ENCODE measurements around the gene SLC27A5.

DNA sequence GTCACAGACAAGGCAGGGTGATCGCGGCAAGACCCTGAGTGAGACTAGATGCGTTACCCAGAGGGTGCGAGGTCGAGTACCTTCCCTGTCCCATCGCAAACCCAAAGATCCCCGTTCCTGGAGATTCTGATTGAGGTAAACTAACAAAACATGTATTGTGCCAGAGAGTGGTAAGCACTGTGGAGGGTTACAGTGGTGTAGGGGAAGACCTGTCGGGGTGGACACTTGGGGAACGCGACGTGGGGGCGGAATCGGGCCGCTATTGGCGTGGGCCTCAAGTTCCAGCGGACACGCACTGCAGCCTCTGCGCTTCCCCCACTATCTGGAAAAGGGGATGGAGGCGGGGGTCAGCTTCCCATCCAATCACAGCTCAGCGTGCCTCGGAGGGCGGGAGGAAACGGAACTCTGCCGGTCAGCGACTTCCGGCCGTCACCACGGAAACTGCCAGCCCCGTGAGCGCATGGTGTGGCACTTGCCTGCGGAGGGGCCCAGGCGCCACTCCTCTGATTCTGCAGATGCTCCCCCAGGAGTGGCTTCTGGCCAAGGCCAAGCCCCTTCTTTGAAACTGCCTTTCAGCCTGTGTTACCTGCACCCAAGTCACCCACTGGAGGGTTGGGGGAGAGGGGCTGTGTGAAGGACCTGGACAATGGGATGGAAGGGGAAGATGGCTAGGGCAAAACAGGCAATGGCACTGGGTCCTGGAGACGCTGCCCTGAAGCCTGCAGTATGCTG lies 47.6 kb upstream of the SLC27A5 start:
- TF ChIP-seq POLR2A (IDR thresholded peaks at IDR 0.05) (peak; percentile 43 to 65), CTCF (IDR thresholded peaks at IDR 0.05) (no peak), POLR2AphosphoS5 (IDR thresholded peaks at IDR 0.05) (peak; percentile 75)
